Germinal center (tissue), 1 donor: Measurements from ENCODE around the gene CROCC.

Source experiments
- DNase-seq: peaks from one replicate; pipeline ENCODE4 v3.0.0; 2012; ENCODE audit warnings: mixed read lengths, low spot score

CROCC gene

DNA sequence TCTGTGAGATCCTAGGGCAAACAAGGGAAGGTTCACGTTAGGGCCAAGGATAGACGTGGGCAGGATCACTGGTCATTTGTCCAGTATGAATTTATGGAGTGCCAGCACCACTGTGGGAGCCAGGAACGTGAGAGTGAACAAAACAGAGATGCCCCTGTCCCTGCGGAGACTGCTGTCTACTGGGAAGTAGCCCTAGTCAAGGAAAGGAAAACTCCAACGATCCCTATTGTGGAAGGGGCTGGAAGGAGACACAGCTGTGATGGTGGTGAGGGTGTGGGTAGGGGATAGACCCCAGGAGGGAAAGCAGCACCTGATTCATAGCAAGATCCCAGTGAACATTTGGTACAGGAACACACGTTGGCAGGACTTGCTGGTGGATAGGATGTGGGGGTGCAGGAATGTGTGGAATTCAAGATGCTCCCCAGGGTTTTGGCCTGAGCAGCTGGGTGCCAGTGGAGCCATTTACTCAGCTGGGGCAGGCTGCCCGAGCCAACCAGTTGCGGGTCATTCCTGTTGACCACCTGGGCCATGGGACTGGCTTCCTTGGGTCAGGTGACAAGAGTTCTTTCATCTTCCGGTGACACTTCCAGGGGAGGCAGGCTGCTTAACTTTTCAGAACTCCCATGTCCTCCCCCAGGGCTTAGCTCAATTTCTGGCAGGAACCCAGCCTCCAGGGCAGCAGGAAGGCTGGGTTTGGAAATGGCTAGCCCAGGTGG, 91.2 kb downstream of the CROCC start:
- DNase-seq: no peak

DNA sequence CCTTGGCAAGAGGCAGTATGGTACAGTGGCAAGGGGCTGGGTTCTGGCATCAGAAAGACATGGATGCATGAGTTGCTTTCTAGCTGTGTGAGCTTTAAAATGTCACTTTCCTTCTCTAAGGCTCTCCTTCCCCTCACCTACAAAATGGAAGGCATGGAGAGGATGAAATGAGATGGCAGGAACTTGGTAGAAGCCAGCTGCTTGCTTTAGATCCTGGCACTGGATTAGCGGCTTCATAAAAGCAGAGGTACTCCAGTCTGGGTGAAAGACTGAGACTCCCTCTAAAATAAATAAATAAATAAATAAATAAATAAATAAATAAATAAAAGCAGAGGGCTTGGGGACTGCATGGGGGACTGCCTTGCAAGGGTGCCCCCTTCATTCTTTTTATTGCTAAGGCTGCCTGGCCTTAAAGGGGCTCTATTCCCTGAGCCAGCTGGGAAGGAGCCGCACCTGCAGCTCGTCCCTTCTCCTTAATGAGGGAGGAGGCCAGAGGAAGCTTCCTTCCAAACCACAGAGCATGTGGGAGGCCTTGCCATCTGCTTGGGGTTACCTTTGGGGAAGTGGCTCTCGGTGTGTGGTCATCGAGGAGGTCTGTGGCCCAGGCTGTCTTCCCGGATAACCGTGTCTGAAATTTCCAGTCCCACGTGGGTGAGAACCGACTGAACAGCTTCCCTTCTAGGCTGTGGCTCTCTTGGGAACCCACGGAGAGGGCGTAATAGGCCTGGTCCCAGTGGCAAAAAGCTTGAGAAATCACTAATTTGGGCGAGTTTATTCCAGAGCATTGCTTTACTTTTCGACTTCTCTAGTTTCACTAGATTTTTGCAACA, 92.0 kb downstream of the CROCC start:
- DNase-seq: no peak

DNA sequence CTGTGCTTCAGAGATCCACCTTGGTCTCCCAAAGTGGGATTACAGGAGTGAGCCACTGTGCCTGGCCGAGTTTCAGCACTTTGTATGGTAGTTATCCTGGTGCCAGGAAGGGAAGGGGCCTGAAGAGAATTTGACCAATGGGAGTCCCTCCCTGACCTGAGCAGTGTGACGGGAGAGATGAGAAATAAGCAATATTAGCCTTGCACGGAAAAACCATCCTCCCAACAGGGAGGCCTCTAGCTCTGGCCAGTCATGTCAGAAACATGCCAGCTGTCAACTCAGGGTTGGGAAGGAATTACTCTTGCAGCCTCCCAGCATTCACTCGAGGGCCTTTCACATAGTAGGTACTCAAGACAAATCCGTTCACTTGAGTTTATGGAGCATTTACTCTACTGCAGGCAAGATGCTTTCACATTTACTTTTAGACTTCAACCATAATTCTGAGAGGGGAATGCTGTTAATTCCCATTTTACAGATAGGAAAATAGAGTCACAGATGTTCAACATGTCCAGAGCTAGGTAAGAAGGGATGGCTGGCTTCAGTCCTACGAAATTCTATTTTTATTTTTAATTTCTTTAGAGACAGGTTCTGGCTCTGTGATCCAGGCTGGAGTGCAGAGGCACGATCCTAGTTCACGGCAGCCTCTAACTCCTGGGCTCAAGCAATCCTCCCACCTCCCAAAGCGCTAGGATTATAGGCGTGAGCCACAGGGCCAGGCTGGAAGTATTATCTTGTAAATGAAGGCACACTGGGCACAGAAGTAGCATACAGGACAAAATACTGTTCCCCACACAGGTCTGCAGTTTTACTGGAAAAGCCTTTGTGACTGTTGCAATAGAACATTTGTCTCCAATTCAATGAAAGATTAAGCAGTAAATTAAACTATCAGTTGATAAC, 93.2 kb downstream of the CROCC start:
- DNase-seq: no peak

DNA sequence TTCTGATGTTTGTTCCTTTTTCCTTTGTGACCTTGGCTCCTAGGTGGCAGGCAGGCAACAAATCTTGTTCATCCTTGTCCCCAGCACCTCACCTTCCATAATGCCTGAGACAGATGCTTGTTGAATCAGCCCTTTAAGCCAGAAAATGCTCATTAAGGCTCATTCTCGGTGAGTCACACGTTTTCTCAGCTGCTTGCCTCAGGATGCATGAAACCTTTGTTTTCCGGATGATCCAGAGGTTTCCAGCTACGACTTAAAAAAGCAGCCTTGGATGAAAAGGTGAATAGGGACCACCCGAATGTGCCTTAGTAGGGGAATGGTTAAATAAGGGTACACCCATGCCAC, 94.6 kb downstream of the CROCC start:
- DNase-seq: no peak

DNA sequence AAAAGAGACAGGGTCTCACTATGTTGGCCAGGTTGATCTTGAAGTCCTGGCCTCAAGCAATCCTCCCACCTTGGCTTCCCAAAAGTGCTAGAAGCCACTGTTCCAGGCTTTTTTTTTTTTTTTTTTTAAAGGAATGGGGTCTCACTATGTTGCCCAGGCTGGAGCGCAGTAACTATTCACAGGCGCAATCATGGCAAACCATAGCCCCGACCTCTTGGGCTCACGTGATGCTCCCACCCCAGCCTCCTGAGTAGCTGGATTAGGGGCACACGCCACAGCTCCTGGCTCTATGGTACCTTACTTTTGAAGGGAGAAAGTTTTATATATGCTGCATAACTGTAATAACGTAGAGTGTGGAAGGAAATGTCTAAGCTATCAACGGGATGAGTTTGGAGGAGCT, 95.7 kb downstream of the CROCC start:
- DNase-seq: no peak

DNA sequence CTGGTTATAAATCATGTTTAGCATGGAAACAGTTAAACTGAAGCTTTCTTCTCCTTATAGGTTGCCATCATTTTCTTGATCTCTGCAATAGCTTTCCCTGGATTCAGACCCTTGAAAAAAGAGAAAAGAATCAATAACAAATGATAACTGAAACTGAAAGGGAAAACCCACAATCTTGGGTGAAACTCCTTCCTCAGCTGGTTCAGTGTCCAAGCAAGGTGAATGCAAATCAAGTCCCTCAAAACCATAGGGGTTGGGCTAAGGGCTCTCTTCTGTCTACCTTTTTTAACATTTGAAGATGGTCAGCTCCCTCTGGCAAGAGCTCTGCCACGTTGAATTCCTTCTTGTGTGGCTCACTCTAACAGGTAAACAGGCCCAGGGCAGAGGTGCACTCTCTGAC, 97.1 kb downstream of the CROCC start:
- no peak for DNase-seq

DNA sequence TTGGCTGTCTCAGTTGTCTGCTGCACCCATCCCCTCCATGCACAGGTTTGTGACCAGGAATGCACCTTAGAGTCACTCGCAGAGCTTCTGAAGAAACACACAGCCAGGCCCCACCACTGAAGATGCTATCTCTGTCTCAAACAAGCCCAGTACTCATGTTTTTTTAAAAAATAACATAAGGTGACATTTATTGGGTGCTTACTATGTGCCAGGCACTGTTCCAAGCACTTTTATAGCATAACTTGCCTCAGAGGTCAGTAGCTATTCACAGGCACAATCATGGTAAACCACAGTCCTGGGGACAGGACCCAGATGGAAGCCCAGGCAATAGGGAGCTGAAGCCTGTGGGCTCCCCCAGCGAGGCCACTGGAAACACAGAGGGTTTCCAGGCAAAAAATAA, 98.8 kb downstream of the CROCC start:
- no peak for DNase-seq

DNA sequence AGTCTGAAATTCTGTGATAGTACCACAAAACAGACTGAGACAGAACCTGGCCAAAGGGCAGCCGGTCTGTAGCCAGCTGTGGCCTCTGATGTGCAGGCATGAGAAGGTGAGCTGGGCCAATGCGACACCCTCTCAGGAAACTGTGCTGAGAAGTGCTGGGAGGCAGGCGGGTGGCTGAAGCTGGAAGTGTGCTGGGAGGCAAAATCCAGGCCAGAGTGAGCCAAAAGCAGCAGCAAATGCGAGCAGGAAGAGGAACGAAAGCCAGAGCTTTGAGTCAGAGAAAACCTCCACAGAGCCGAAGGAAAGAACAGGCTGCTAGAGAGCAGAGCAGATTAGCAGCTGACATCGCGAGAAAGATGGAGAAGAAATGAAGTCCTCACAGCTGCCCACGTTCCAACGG, 100.2 kb downstream of the CROCC start:
- DNase-seq: no peak
